Activated T-cell treated with anti-CD3 and anti-CD28 coated beads, Interleukin-2, amount 50 U/mL, for 1 hour (primary cell): ENCODE data around the gene HMGXB3.

ENCODE experiments used
- DNase-seq: peaks from one replicate; pipeline ENCODE4 v3.0.0-alpha.2; 2020

HMGXB3 gene

DNA sequence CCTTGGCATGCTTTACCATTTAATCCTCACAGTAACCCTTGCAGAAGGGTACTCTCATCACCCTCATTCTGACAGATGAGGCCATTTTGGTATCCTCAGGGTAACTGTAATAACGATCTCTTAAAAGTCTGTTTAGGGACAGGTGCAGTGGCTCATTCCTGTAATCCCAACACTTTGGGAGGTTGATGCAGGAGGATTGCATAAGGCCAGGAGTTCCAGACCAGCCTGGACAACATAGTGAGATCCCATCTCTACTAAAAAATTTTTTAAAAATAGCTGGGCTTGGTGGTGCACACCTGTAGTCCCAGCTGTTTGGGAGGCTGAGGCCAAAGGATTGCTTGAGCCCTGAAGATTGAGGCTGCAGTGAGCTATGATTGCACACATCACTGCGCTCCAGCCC, 54.0 kb downstream of the HMGXB3 start:
- DNase-seq: no peak

DNA sequence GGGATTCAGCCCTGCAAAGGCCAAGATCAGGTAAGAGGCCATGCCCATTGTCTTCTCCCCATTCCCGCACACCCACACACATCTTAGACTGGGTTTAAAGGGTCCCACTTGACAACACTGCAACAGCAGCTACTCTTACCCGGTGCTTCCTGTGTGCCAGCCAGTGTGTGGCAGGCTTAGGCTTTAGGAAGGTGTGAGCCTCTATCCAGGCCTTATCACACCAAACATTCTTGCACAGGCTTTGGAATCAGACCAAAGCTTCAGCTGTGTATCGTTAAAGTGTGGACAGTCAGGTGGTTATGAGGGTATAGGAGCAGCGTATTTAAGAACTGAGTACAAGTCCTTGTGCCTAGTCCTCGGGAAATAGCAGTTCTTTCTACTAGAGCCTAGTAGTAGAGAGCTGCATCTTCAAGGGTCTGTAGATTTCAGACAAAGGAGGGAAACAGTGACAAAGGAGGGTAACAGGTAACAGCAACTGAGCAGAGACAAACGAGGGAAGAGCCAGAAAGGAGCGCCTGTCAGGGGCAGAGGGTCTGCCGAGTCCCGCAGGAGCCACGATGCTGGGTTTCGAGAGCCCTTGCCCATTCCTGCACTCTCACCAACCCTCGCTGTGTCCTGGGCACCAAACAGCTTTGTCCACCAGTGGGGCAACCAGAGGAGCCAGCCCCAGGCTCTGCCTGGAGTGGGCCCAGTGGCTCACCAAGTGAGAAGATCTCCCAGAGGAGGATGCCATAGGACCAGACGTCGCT, 55.0 kb downstream of the HMGXB3 start:
- DNase-seq: no peak

DNA sequence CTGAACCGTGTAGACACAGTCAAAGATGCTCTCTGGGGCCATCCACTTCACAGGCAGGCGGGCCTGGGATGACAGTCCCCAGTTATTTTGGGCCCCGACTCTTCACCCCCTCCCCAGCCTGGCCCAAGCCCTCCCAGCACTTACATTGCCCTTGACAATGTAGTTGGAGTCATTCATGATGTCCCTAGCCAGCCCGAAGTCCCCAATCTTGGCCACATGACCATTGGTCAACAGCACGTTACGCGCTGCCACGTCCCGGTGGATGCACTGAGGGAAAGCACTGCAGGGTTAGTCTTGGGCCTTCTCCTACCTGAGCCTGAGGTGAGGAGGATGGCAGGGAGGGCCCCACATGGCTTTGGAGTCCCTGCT, 55.5 kb downstream of the HMGXB3 start:
- DNase-seq: no peak

DNA sequence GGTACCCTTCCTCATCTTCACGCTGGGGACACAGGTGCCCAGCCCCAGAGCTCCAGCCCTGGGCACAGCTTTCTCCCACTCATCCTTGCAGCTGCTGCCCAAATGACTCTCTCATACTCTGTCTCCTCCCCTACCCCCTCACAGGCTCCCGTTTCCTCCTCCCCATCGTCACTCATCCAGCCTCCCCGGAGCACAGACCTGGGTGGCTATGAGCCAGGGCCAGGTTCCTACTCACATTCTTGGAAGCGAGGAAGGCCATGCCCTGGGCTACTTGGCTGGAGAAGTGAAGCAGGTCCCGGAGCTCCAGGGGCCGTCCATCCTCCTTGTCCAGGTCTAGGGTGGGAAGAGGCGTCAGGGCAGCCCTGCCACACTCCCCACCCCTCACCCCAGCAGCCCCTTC, 56.5 kb downstream of the HMGXB3 start:
- no peak for DNase-seq

DNA sequence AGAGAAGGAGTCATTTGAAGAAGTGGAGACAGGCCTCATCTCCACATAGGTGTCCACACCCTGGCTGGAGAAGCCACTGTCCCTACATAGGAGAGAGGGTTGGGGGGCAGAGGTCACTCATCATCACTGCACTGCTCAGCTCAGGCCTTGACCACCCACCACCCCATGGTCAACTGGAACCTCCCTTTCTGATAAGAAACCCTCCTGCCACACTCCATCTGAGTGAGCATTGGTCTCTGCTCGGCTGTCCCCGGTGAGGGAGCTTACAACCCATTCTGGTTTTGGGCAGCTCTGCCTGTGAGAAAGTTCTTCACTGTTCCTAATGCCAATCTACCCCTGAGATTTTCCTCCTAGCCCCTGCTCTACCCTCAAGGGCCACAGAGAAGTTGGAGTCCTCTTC, 57.0 kb downstream of the HMGXB3 start:
- no peak for DNase-seq

DNA sequence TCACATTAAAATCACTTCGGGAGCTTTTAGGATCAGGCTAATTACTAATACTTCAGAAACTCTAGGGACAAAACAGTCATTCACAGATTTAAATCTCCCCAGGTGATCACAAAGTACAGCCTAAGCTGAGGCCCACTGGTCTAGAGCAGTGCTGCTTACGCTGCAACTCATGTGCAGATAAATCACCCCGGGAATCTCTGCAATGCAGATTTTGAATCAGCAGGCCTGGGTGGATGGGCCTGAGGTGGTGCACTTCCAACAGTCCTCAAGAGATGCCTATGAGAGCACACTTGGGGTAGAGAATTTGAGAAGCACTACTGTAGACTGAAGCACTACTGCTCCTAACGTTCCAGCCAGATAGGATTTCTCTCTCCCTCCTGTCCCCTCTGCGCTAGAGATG, 57.5 kb downstream of the HMGXB3 start:
- DNase-seq: no peak

DNA sequence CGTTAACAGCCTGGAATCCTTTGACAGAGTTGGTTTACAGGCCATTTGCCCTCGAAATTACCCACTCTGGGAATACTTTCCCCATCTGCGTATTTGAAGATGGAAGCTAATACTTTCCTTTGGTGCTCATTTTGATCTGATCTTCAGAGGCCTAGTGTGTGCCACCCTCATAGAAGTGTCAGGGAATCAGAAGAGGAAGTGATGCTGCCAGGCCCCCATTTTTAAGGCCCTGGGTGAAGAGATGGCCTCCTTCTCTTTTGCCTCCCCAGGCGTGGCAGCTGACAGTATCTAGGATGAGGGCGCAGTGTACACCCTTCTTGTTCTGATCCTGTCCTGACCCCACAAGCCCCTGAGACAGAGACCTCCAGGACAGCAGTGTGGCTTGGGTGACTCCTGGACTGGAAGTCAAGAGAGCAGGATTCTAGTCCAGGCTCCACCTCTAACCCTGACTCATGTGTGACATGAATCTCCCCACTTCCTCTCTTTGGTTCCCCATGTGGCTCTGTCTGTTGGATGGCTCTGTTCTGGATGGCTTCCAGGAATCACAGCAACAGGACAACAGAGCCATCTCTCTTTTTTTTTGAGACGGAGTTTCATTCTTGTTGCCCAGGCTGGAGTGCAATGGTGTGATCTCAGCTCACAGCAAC, 58.1 kb downstream of the HMGXB3 start:
- DNase-seq: no peak

DNA sequence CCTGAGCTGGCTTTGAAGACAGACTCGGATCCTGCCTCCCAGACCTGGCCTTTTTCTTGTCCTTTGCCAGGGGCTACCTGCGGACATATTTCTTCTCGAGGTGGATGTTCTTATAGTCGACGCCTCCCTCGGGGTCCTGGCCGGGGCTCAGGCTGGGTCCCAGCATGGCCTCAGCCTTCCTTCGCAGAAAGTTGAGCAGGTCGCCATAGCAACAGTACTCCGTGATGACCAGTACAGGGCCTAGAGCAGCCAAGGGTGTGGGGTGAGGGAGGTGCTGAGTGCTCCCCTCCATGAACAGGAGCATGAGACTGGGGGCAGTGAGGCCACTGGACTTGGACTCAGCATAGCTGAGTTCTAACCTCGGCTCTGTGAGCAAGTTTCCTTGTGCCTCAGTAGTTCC, 59.1 kb downstream of the HMGXB3 start:
- no peak for DNase-seq

DNA sequence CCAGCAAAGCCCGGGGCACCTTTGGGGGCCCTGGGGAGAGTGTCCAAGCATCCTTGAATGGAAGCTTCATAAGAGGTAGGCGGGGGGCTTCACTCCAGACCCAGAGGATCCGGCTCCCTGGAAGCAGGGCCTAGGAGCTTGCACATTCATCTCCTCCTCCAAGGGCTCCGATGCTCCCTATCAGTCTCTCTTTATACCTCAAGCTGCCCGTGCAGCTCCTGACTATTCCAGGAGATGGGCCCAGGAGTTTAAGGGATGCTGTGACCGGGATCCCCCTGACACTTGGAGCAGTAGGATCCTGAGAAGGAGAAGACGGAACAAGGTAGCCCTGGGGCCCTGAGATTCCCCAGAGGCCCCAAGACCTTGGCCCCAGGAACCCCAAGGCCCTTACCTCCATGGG, 59.9 kb downstream of the HMGXB3 start:
- DNase-seq: no peak

DNA sequence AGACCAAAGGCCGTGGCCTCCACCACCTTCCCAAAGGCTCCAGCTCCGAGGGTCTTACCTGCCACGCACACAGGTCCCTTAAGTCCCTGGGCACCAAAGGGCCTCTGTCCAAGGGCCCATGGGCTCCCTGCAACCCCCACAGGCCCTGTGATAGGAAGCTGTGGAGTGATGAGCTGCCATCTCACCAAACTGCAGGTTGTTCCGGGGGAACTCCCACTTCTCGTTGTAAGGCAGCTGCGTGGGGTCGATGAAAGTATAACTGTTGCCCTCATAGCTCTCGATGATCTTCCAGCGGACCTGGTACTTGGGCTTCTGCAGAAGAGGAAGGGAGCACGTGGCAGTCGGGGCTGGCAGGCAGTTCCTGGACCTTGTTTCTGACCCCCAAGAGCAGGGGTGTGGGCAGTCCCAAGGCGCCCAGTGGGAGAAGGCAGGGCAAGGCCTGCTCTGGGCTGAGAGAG, 61.0 kb downstream of the HMGXB3 start:
- no peak for DNase-seq

DNA sequence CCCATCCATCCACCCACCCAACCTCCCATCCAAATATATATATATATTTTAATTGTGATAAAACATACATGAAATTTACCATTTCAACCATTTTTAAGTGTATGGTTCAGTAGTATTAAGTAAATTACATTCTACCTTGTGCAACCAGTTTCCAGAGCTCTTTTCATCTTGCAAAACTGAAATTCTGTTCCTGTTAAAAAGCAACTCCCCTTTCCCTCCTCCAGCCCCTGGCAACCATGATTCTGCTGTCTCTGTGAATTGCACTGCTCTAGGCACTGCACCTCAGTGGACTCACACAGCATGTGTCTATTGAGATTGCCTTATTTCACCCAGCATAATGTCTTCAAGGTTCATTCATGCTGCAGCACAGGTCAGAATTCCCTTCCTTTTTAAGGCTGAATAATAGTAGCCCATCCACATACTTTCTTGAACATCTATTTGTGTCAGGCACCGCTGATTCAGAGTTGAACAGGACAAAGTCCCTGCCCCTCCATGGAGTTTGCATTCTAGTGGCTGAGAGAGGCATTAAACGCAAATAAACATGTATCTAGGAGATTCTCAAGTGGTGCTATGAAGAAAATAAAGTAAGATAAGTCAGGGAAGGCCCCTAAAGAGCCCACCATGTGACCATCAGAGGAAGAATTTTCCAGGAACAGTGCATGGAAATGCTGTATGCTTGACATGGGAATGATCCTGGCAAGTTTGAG, 61.8 kb downstream of the HMGXB3 start:
- DNase-seq: no peak

DNA sequence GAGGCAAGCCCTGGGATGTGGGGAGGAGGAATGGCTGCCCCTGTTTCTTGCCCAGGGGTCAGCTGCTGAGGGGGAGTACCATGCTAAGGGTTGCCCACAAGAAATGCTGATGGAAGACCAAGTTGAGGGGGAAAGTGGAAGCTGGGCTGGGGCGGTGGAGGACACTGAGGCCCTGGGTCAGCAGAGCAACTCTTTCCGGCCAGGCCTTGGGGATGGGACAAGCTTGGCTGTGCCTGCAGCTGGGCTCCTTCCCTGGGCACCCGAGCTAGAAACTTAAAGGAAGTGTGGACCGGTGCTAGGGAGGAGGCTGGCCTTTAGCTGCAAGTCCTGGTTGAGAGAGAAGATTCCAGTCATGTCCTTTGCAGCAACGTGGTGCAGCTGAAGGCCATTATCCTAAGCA, 63.1 kb downstream of the HMGXB3 start:
- DNase-seq: no peak

DNA sequence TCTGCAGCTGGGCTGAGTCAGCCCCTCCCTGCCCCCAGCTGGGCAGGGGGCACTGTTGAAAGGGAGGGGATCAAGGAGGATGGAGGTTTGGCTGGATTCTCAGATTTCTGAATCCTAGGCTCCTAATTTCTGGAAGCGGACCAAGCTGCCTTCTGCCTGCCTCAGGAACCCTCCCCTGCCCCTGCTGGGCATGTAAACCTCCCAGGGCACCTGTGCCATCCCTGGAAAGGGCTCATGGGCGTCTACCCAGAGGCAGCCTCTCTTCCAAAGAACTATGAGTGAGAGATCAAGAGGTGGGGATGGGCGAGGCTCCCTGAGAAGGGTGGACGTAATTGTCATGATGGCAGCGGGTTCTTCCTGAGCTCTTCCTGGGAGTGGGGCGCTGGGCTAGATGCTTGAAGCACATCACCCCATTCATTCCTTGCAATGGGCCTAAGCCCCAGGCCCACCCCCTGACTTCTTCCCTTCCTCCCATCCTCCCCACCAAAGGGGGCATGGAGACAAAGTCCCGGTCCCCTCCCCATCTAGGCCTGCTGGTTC, 64.2 kb downstream of the HMGXB3 start:
- no peak for DNase-seq

DNA sequence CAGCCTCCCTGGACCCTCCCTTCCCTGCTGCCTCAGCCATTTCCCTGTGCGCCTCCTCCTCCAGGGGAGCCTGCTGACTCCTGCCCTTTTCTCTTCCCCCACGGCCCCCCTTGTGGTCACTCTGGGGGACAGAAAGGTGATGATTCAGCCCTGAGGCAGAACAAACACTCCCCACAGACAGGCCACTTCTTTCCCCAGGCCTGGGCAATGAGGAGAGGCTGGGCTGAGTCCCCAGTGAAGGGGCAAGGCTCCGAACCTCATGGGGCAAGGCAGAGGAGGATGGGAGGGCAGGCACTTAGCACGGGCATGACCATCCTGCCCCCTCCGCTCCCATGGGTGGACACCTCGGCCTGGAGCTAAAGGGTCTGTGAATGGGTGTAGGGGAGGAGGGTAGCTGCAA, 64.8 kb downstream of the HMGXB3 start:
- DNase-seq: no peak

DNA sequence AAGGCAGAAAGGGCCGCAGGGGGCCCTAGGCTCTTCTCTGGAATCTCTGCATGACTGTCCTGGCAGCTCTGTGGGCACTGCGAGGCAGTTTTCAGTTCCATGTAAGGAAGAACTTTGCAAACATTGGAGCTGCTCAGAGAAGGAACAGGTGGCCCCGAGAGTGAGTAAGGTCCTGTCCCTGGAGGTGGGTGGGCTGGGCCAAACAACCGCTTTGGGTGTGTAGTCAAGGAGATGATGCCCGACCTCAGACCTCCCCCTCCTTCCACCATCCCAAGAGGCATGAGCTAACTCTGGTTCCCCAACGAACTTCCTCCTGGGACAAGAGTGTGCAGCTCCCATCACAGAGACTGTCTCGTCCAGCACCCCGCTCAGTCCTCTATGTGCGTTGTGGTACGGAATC, 65.3 kb downstream of the HMGXB3 start:
- no peak for DNase-seq

DNA sequence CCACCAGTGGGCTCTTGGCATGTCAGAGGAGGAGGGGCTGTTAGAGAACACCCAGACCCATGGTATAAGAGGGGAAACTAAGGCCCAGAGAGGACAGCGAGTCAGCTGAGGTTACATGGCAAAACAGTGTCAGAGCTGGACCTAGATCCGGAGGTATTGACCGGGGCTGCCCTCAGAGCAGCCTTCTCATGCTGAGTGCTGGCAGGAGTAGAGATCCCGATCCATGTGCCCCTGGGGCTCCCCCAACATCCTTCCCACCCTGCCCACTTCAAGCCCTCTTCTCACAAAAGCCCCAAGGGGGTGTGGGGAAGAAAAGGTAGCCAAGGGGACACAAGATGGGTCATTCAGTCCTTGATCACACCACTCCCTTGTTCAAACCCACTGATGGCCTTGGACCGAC, 65.9 kb downstream of the HMGXB3 start:
- no peak for DNase-seq

DNA sequence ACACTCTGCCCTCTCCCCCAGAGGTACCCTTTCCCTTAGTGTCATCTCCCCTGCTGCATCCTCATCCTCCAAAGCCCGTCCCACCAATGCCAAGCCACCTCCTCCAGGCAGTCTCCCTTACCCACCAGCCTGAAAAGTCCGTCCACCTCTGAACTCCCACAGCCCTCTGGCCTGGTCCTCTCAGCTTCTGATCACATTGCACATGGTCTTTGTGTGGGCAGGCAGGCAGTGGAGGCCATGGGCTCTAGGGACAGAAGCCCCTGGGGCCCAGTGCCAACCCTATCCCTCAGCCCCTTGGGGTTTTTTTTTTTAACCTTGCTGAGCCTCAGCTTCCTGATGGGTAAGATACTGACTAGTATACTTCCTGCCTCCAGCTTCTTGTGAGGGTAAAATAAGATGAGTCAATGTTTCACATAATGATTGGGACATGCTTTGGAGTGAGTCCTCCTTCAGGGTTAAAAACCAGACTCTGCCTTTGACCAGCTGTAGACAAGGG, 66.4 kb downstream of the HMGXB3 start:
- no peak for DNase-seq

DNA sequence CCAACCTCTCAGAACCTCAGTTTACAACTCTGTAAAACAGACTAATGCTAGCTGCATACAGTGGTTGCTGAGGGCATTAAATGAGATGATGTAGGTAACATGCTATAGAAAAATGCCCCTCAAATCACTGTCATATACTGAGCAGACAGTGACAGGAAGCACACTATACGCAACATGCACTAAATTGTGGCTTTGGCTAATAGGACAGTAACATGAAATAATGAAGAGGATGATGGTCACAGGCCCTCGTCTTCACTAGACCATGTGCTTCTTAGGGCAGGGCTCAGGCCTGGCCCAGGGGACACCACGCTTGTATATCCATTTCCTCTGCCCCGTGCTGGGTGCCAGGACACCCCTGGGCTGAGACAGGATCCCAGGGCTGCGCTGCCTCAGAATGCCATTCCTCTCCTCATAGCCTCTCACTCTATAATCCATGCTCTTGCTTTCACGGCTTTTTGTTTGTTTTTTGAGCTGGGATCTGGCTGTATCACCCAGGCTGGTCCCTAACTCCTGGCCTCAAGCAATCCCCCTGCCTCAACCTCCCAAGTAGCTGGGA, 66.9 kb downstream of the HMGXB3 start:
- no peak for DNase-seq

DNA sequence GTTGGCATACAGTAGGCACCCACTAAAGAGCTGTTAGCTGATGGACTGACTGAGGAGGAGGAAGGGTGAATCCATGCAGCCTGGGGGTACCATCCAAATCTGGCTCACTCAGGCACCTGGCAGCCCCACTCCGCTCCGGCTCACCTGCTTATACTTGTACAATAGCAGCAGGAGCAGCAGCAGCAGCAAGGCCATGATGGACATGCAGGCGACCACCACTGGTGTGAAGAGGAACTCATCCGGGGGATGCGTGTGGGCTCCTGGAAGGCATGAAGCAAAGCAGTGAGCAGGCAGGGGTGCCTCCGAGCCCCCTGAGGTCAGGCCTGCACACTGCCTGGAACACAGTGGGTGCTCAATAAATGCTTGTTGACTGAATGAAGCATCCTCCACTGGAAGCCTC, 67.5 kb downstream of the HMGXB3 start:
- no peak for DNase-seq

DNA sequence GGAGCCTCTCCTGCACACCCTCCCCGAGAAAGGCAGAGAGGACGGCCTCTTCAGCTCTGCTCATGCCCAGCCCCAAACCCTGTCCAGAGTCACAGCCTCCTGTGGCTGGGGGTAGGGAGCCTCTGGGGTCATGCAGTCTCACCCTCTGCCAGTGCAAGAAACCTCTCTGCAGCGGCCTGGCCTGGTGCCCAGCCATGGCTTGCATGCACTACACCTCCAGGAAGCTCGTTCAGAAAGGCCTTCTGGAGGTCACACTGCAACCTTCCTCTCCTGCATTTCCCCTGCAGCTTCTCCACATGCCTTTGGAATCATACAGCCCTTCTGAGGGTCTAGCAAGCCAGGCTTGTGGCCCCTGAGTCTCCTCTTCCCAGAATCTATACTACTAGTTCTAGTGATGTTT, 67.9 kb downstream of the HMGXB3 start:
- DNase-seq: no peak

DNA sequence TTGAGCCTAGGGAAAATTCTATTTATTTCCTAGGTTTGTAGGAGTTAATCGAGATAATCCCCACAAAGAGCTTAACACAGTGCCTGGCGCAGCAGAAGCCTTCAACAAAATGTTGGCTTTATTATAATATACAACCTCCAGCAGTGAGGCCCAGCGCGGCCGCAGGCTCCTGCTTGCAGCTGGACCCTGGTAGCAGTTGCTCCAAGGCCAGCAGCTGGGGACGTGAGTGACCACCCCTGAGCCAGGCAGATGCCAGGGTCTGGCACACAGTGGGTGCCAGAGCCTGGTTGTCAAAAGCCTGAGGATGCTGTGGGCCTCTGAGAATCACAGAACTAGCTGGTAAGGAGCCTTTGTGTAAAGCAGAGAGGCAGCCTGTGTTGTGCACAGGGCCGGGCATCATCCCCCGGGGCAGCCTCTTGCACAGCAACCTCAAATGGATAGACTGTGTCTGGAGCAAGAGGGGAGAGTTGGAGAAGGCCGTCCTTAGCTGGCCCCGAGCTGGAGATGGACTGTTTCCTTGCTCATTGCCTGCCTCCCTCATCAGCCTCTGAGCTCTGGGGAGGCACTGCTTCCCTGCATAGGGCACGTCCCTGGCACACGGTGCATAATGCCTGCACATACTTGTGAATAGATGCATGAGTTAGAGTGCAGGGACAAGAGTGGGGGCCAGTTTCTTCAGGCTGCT, 68.6 kb downstream of the HMGXB3 start:
- DNase-seq: no peak

DNA sequence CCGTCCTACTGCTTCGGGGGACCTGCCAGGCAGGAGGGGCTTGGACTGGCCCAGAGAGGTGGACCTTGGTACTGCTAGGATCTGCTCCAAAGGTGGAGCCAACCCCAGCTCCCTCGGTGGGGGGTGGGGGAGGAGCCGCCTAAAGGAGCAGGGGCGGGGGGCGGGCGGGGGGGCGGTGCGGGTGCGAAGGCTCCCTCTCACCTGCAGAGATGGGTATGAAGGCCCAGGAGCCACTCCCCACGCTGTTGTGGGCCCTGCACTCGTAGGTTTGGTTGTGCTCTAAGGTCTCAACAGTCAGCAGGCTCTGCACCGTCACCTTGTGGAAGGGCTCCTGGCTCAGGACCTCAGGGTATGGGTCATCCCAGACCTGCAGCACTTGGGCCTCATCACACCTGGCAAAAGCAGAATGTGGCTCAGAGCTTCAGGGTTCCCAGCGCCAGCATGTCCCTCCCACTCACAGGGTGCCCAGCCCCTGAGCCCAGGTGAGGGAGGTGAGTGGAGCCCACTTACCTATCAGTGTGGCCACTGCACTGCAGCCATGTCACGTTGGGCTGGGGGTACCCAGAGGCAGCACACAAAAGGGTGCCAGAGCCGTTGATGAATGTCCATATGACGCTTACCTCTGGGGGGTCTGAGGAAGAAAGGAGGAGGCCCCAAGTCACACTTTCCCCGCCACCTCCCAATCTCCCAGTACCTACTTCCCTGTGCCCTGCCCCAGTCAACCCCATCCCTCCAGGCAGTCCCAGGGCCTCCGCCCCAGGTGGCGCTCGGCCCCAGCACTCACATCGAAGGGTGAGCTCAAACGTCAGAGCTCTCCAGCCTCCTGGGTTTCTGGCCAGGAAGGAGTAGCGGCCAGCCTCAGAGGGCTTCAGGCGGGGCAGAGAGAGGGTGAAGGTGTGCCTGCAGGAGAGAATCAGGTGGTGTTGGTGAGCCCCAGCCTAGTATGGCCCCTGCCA, 69.4 kb downstream of the HMGXB3 start:
- no peak for DNase-seq
